Measurements from ENCODE around the gene FCN1. TPM values are rescaled to one million over a fixed set of nuclear protein-coding genes. Genes with fewer than 3 reads are reported as not detected.

FCN1 gene
- total RNA-seq, 1 donor from 2014 or later: not detected

GRCh38 chr9:134871697-134872340, 45.9 kb downstream of the FCN1 start:
- H3K9me3 Mint-ChIP-seq (ENCODE audit: unreplicated experiment): no peaks in the 10 kb centered on the region
- H3K36me3 Mint-ChIP-seq (ENCODE audit: unreplicated experiment): peaks cover 6% of the 10 kb centered on the region
- H3K4me1 Mint-ChIP-seq (ENCODE audit: low read depth, unreplicated experiment): peaks cover 7% of the 10 kb centered on the region
- no peak overlapping the region for H3K27ac Mint-ChIP-seq (ENCODE audit: unreplicated experiment)
- no peak overlapping the region for H3K4me3 Mint-ChIP-seq (ENCODE audit: unreplicated experiment)
- no peak for DNase-seq
- no peaks in the 10 kb centered on the region for H3K27me3 Mint-ChIP-seq (ENCODE audit: unreplicated experiment)
- no peak for TF ChIP-seq CTCF (IDR thresholded peaks at IDR 0.05; ENCODE audit: partially characterized antibody, unreplicated experiment)

- Mint-ChIP-seq H3K27me3 (ENCODE audit: unreplicated experiment) (no peaks in the 10 kb centered on the region), H3K36me3 (ENCODE audit: unreplicated experiment) (peaks cover 6% of the 10 kb centered on the region), H3K4me3 (ENCODE audit: unreplicated experiment) (no peak overlapping the region), H3K27ac (ENCODE audit: unreplicated experiment) (no peak overlapping the region), H3K4me1 (ENCODE audit: low read depth, unreplicated experiment) (peaks cover 7% of the 10 kb centered on the region), H3K9me3 (ENCODE audit: unreplicated experiment) (no peaks in the 10 kb centered on the region)
- no peak for TF ChIP-seq CTCF (IDR thresholded peaks at IDR 0.05; ENCODE audit: partially characterized antibody, unreplicated experiment)
- no peak for DNase-seq
Observed at GRCh38 chr9:134870746-134871662, 46.7 kb downstream of the FCN1 start.

GRCh38 chr9:134870301-134870694, 47.4 kb downstream of the FCN1 start:
- Mint-ChIP-seq H3K4me1 (ENCODE audit: low read depth, unreplicated experiment) (peaks cover 7% of the 10 kb centered on the region), H3K36me3 (ENCODE audit: unreplicated experiment) (peaks cover 6% of the 10 kb centered on the region), H3K27ac (ENCODE audit: unreplicated experiment) (no peak overlapping the region), H3K9me3 (ENCODE audit: unreplicated experiment) (no peaks in the 10 kb centered on the region), H3K27me3 (ENCODE audit: unreplicated experiment) (no peaks in the 10 kb centered on the region), H3K4me3 (ENCODE audit: unreplicated experiment) (no peak overlapping the region)
- no peak for DNase-seq
- no peak for TF ChIP-seq CTCF (IDR thresholded peaks at IDR 0.05; ENCODE audit: partially characterized antibody, unreplicated experiment)

GRCh38 chr9:134869554-134870300, 48.0 kb downstream of the FCN1 start:
- Mint-ChIP-seq H3K27me3 (ENCODE audit: unreplicated experiment) (no peaks in the 10 kb centered on the region), H3K4me1 (ENCODE audit: low read depth, unreplicated experiment) (peaks cover 7% of the 10 kb centered on the region), H3K27ac (ENCODE audit: unreplicated experiment) (no peak overlapping the region), H3K9me3 (ENCODE audit: unreplicated experiment) (no peaks in the 10 kb centered on the region), H3K4me3 (ENCODE audit: unreplicated experiment) (no peak overlapping the region), H3K36me3 (ENCODE audit: unreplicated experiment) (peaks cover 6% of the 10 kb centered on the region)
- no peak for TF ChIP-seq CTCF (IDR thresholded peaks at IDR 0.05; ENCODE audit: partially characterized antibody, unreplicated experiment)
- no peak for DNase-seq

Measured in glutamatergic neuron (in vitro differentiated cells).